IPS-NIHi7 (cell line): Measurements from ENCODE around the gene SPRY2.
A peak's percentile ranks its signal among the peaks of the same experiment; 100 is the strongest.
"Not testable (repeated sequence)": the region's sequence is repeated elsewhere in the genome, so short reads cannot be mapped to it uniquely, and the experiment has no call there.

Experiments
- DNase-seq: peaks from one replicate; pipeline ENCODE4 v3.0.0; 2012; ENCODE audit warnings: mixed read lengths; ENCODE audit errors: extremely low spot score

Gene SPRY2

DNA sequence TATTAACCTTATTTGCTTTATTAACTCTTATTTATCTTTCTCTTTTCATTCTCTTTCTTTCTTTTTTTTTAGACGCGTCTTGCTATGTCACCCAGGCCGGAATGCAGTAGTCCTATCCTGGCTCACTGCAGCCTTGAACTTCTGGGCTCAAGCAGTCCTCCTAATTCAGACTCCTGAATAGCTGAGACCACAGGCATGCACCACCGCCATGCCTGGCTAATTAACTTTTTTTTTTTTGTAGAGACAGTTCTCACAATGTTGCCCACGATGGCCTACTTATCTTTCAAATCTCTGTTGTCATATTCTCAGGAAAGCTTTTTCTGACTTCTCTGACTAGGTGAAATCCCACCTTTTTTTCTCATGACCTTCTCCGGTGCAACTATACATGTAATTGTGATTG, 7.8 kb upstream of the SPRY2 start:
- DNase-seq = no peak

DNA sequence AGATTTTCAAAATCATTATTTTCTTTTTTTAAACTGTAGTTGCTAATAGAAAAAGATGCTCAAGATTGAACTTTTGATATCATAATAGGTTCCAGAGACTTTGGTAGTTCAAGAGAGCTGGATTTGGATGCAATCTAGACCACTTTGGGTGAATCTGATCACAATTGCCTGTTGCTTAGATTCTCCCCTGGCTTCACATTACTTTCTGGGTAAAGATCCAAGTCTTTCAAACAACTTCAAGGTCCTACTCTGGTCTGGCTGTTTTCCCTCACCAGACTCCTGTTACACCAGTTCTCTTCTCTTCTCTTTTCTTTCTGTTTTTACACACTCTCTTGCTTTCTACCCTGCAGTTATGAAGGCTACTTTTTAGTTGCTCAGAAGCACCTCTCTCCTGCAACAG, 7.4 kb upstream of the SPRY2 start:
- no peak for DNase-seq

DNA sequence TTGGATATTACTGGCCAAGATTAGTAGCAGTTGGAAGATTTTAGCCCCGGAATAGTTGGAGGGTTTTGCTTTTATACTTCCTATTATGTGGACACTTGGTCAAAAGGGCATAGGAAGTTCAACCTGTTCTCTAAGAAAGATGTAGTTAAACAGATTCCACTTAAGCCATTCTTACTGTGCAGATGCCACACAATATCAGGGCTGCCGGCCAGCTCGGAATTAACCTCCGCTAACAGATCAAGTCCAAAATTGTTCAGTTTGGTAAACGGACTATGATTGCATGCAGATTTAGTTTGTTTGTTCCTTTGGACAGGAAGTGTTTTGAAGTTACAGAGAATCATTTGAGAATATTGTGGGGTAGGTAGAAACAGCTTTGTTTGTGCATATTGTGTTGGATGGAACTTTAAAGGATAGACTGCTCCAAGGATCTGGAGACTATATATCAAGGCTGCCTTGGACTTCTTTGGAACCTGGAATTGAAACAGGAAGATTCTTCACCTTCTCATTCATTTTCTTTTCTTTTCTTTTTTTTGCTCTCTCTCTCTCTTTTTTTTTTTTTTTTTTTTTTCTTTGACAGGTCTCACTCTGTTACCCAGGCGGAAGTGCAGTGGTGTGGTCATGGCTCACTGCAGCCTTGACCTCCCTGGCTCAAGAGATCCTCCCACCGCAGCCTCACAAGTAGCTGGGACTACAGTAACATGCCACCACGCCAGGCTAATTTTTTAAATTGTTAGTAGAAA, 5.0 kb upstream of the SPRY2 start:
- no peak for DNase-seq

DNA sequence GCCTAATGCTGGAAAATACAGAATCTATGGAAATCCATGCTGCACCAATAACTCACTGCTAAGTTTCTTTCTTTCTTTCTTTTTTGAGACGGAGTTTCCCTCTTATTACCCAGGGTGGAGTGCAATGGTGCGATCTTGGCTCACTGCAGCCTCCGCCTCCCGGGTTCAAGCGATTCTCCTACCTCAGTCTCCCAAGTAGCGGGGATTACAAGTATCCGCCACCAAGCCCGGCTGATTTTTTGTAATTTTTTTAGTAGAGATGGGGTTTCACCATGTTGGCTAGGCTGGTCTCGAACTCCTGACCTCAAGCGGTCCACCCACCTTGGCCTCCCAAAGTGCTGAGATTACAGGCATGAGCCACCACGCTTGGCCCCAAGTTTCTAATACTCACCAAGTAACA, 3.1 kb upstream of the SPRY2 start:
- DNase-seq = not testable (repeated sequence)

DNA sequence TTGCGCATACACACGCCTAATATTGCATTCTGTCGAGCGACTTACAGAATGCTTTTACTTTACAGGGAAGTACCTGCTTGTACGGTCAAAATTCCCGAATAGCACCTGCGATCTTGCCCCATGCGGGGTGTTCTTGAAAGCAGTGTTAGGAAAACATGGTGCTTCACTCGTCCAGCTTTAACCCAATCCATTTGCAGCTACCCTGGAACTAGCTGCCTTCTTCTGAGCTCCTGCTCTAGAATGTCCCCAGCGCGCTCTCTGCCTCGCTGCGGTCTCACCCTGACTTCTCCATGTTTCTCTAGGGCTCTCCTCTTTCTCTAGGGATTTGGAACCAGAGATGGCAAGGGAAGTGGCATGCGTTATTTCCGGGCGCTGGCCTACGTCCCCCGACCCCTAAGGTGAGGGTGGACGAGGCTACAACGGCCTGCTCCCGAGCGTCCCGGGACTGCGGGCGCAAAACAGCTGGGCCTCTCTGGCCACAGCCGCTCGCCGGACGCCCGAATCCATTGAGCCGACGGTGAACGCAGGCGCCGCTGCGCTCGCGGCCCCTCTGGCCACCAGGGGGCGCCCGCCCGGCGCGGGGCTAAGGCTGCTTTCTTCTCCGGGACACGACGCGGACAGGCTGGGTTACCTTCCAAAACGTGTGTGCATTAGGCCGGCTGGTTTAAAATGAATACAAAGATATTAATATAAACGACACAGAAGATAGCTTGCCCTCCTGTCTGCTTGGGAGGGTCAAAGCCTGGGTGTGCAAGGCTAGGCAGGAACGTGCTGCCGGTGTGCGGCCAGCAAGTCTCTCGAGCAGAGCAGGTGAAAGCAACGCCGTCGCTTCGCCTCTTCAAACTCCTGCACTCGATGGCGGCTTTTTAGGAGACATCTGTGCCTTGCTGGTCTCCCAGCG, 1.8 kb upstream of the SPRY2 start:
- DNase-seq = peak; percentile 74

DNA sequence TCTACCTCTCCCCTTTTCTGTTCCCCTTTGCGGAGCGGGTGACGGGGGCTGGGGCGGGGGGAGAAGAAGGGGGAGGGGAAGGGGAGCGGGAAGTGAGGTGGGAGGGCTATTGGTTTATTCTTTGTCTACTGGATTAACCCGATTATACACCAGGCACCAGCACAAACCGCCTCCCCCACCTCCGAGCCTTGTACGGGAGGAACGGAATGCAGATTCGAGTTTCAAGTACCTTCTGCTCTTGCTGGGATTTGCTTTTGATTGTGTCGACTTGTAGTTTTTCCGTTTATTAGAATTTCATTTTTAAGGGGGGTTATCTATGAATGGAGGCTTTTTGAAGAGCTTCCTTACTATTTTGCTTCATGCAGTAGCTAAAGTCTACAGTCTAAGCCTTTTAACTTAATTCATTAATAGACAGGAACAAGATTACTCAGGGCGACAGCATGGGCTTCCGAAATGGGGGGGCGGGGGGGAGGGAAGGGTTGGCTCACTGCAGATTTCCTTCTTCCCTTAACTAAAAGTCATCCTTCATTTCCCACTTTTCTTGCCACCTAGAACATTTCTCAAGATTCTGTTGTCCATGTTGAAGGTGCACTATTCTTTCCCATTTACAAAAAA, 937 bp upstream of the SPRY2 start:
- peak; percentile 34 for DNase-seq

DNA sequence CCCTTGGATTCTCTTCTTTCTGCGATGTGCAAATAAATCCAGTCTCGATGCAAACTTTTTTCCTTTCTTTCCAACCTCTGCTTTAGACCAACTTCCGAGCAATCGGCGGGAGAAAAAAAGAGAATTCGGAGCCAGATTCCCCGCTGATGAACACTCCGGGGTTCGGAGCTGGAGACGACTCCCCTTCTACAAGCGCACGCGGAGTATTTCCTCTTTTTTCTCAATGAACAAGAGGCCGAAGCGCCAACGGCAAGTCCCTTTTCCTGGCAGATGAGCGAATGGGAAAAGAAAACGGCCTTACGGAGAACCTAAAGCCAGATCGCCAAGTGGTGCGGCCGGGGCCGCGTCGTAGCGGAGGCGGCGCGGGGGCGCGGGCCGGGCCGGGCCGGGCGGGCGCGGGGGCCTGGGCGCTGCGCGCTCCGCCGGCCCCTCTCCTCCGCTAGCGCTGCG, 250 bp downstream of the SPRY2 start:
- DNase-seq = no peak

DNA sequence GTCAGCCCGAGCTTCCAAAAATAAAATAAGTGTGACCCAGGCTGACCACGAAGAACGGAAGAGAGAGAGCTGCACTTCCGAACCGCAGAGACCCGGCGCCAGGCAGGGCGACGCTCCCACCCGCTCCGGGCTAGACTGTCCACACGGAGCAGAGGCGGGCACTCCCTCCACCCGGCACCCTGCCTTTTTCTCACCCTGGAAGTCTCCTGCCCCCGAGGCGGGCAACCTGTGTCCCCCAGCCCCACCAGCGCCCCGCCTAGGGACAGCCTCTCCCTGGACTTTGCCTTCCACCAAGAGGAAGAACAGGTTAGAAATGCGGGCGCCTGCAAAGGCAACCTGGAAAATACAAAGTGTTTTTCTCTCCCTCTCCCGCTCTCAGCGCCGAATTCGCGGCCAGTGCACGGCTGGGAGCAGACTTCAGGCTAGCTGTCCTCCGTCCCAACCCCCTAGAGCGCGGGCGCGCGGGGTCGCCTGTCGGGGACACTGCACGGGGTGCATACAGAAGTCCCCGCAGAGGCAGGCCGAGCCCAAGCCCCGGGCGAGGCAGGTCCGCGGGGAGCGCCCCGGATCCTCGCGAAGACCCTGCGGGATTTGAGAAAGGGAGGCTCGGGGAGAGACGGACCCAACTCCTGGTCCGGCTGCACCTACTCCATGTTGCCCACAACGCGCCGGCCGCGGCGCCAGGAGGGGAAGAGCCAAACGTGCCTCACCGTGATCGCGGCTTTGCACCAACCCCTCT, 845 bp downstream of the SPRY2 start:
- no peak for DNase-seq

DNA sequence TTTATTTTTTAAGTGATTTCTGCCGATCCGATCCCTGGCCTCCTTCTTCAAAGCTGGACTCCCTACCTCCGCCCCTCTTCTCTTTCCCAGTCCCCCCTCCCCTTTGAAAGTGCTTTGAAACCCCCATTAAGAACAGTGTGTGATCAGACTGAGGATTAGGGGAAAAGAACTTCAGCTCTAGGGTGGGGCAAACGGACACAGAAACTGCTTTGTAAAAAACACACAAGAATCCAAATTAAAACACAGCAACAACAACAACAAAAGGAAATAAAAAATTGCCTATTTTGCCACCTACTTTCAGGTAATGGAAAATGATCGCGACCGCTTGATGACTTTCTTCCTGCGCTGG, 1.4 kb downstream of the SPRY2 start:
- peak; percentile 23 for DNase-seq

DNA sequence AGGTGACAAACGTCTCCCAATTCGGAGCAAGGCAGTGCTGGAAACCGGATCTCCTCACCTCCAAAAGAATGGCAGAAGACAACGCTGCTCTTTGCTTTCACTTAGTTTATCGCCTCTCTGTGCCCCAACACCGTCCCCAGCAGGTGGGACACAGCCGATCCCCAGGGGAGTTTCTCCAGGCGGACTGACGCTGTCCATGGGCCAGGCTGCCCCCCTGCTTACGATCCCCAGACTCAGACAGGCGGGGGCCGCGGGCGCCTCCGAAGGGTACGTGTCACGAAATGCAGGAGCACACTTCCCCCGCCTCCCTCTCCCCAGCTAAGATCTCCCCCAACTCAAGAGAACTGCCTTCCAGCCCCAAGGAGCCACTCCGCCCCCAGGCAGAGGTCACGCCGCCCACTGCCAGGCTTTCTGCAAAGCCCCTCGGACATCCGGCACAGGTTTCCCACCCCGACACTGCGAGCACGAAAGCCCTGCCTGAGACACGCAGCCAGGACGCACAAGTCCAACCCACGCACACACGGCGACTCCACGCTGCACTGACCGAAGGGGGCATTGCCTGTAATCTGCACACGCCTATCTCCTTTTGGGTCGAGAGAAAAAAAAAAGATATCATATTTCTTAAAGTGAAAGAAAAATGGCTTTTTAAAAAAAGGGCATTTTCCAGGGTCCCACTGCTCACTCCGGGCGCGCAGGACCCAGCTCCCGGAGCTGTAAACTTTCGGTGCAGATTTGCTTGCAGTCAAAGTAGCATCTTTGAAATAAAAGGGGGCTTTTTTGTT, 2.0 kb downstream of the SPRY2 start:
- peak; percentile 57 for DNase-seq

DNA sequence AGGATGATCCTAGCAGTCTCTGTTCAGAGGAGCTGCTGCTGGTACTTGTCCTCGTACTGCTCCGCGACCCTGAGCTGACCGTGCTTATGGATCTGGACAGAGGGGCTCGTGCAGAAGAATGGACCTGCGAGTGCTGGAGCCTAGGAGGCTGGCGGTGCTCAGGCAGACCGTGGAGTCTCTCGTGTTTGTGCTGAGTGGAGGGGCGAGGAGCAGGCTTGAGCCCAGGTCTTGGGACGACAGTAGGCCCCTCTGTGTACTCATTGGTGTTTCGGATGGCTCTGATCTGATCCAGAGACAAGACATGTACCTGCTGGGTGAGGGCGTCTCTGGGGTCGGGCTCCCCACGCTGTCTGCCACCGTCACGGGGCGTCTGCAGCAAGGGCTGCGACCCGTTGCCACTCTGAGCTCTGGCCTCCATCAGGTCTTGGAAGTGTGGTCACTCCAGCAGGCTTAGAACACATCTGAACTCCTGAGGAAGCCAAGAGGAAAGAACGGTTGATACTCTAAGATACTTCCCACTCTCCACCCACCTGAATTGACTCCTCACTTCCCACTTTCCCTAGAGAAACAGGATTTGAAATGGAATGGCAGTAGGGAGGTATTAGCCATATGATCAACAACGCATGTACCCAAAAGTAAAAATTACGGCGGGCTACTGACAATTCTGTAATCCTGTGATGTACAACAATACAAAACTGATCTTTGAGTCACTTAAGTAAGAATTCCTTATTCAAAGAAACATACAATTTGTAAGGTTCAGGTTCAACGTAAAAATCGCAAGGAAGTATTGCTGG, 3.4 kb downstream of the SPRY2 start:
- DNase-seq = no peak

DNA sequence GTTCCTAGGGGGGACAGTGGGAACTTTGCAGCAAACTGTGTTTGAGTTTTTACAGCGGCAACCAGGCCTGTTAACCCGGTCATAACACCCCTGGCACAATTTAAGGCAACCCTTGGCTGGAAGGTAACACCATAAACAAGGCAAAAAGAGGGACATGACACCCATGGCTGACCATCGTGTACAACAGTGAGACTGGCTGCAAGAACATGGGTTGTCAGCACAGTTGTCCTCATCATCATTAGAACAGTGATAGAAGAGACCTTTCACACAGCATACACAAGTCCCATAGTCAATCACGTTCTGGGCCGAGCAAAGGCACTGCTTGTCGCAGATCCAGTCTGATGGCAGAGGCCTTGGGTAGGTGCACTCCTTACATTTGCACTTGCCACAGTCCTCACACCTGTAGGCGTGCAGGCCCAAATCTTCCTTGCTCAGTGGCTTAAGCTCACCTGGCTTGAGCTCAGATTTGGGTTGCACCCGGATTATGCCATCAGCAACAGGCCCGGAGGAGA, 4.1 kb downstream of the SPRY2 start:
- no peak for DNase-seq

DNA sequence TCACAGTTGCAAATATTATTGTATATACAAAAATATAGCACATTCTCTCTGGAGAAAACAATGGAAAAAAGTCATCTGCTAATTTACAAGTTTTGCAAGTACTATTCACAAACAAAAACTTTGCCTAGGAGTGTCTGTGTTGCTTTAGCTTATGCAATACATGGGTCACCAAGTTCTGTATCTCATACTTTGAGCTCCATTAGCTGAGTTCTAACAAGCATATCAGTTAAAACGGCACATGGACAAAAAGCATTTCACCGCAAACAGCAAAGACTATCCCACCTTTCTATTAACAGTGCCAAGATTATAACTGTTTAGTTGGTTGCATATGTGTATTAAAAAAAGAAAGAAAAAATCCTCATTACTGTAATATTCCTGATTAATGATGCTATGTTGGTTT, 4.6 kb downstream of the SPRY2 start:
- no peak for DNase-seq

DNA sequence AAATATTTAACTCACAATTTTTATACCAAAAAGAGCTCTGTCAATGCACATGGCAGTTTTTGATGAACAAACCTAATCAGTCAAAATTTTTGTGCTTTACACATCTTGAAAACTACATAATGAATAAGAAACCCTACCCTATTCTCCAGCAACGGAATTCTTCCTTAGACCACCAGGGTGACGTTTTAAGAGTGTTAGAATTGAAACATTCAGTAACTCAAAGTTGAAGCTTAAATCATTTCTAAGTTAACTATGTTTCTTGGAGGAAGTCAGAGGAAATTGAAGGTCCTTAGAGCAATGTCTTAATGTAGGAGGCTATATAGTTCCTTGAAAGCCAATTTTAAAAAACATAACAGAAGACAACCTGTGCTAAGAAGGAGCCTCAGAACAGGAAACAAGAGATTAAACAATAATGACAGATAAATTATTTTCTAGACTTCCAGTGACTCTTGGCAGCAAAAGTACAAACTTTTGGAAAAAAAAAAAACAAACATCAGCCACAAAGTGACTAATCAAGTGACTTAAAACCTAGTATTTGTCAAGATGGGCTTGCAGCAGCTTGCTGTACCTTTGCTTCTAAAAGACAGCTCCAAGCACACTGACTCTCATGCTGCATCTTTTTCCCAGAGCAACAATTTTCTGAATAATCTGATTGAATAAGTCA, 6.2 kb downstream of the SPRY2 start:
- no peak for DNase-seq

DNA sequence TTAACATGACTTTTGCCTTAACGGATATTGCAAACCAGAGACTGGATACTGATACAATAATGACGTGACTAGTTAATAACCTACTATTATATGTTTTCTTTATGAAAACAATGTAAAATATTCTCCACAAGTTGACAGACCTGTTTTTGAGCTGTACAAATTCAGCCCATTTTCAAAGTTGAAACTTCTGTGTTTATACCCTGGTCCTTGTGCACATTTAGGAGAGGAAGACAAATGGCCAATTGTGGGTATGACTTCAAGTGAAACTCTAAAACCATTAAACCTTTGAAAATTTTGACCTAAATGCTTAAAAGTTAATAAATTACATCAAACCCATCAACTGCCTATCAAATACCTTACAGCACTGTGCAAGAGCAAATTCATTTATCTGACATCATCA, 8.9 kb downstream of the SPRY2 start:
- DNase-seq = no peak

DNA sequence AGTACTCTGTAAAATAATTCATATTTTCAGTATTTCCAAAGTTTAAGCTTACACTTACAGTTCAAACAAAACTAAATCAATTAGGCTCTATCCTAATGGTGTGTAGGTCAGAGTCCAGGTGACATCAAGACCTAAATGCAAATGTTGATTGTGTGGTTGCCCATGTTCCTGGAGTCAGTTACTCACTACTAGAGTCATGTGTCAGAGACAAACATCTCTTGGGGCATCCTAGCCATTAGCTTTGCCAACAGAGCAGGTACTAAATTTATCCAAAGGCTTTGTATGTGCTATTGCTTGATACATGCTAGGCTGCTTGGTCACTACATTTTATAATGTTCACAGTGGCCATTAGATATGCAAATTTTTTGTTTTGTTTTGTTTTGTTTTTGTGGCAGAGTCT, 11.7 kb downstream of the SPRY2 start:
- no peak for DNase-seq

DNA sequence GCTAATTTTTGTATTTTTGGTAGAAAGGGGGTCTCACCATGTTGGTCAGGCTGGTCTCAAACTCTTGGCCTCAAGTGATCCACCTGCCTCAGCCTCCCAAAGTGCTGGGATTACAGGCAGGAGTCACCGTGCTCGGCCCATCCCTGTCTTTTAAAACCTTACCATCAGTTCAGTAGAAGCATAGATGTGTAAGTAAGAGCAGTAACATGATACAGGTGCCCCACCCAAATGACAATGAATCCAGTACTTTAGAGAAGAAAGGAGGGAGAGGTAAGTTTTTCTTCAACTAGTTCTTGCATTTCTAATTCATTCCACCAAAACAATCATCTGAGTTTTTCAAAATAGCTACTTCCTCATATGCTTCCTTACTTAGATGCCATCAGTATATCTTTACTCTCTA, 21.9 kb downstream of the SPRY2 start:
- no peak for DNase-seq

DNA sequence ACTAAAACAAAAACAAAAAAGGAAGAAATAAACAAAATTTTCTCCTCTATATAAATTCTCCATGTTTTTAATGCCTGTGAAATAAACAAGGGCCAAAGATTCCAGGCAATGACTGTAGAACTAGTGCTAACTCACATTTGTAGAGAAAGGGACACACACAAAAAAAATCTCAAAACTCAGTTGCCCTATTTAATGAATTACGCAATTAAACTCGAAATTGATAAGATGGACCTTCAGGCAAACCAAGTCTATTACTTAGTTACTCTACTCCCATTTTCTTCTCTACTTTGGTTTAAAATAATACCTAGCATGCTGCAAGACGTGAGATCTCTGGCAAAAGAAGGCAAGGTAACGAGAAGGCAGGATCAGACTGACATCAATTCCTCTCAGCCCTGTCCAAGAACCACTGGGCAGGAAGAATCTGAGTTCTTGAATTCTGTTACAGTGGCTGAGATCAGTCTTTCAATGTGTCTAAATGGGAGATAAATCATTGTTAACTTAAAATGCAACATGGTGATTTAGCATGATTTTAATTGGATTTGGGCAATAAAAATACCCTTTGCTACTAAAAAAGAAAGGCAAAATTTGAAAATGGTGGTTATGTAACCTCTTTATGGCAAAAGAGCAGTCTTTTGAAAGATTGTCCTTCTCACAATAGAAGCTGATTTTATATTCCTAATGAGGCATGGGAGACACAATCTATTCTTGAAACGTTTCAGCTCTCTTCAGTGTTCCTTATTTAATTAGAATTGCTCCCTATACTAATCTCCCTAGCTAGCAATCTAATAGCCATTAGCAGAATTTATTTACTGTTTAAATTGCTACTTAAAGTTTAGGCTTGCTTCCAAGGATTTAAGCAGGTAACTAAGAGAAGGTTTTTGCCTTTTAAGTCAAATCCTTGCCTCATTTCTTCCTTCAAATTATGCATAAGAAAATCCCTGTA, 25.9 kb downstream of the SPRY2 start:
- DNase-seq = no peak
